ENCODE results near the gene SCML1. TPM values are rescaled to one million over a fixed set of nuclear protein-coding genes. Genes with fewer than 3 reads are reported as not detected.

SCML1 gene
- total RNA-seq, 2 experiments from 2014 or later: 59.1 to 60.3 TPM

DNA sequence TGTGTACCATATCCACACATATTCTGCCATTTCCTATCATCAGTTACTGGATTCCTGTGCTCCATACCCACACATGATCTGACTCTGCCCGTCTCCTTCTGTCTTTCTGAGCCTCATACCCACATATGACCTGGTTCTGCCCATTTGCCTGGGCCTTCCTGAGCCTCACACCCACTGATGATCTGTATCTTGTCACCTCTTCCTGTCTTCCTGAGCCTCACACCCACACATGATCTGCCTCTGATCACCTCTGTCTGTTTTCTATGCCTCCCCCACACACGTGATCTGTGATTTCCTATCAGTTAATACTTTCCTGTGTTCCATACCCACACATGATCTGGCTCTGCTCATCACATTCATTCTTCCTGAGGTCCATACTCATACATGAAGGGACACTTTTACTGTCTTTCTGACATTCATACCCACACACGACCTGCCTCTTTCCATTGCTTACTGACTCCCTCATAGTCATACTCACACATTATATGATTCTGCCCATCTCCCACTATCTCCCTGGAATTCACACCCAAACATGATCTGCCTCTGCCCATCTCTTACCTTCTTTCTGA, 32.5 kb downstream of the SCML1 start:
- intact Hi-C loops (cut with DNase I, micrococcal nuclease): no loop called here
- no peaks in the 10 kb centered on the region for H3K9me3 Mint-ChIP-seq
- DNase-seq: peak in 4 of 14 experiments; percentile 11 to 44 (median 20)

DNA sequence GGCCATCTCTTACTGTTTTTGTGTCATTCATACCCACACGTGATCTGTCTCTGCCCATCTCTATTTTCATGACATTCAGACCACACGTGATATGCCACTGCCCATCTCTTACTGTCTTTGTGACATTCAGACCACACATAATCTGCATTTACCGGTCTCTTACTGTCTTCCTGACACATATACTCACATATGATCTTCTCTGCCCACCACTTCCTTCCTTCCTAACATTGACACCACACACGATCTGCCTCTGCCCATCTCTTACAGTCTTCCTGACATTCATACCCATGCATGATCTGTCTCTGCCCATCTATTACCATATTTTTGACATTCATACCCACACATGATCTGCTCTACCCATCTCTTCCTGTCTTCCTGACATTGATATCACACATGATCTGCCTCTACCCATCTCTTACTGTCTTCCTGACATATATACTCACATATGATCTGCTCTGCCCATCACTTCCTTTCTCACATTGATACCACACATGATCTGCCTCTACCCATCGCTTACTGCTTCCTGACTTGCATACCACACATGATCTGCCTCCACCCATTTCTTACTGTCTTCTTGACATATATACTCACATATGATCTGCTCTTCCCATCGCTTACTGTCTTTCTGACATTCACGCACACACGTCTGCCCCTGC, 36.1 kb downstream of the SCML1 start:
- Histone ChIP-seq H3K4me3 (ENCODE audit: low read length) (no peak overlapping the region), H3K27me3 (ENCODE audit: control insufficient read depth in 1 of 2, insufficient read depth in 2 of 2, low read length in 2 of 2) (no peaks in the 10 kb centered on the region), H3K9me3 (ENCODE audit: control insufficient read depth in 1 of 2, insufficient read depth in 1 of 2, low read length in 2 of 2) (no peaks in the 10 kb centered on the region), H3K36me3 (ENCODE audit: insufficient read depth, low read length) (no peaks in the 10 kb centered on the region), H3K4me1 (ENCODE audit: insufficient read depth, low read length) (peaks cover 30% of the 10 kb centered on the region), H3K27ac (ENCODE audit: low read depth in 1 of 2, low read length in 2 of 2) (no peak overlapping the region)
- peaks cover 15% of the 10 kb centered on the region for H3K4me1 Mint-ChIP-seq (ENCODE audit: low read depth)
- ChIA-PET CTCF (no interaction called here), POLR2A (no interaction called here)
- no peaks in the 10 kb centered on the region for H3K9me3 Mint-ChIP-seq
- ATAC-seq (ENCODE audit: poor library complexity) (peak; percentile 64), DNase-seq (no peak)
- intact Hi-C loops (cut with DNase I, micrococcal nuclease): loop anchor here in 1 of 2 experiments (2.0 kb wide), 1 partner anchor 35 kb away; no protein-coding TSS in a partner anchor
- TF ChIP-seq, protein P1, sequence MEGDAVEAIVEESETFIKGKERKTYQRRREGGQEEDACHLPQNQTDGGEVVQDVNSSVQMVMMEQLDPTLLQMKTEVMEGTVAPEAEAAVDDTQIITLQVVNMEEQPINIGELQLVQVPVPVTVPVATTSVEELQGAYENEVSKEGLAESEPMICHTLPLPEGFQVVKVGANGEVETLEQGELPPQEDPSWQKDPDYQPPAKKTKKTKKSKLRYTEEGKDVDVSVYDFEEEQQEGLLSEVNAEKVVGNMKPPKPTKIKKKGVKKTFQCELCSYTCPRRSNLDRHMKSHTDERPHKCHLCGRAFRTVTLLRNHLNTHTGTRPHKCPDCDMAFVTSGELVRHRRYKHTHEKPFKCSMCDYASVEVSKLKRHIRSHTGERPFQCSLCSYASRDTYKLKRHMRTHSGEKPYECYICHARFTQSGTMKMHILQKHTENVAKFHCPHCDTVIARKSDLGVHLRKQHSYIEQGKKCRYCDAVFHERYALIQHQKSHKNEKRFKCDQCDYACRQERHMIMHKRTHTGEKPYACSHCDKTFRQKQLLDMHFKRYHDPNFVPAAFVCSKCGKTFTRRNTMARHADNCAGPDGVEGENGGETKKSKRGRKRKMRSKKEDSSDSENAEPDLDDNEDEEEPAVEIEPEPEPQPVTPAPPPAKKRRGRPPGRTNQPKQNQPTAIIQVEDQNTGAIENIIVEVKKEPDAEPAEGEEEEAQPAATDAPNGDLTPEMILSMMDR (IDR thresholded peaks at IDR 0.05): no peak
- H3K27ac Mint-ChIP-seq: no peak overlapping the region
- H3K36me3 Mint-ChIP-seq (ENCODE audit: low read depth): no peaks in the 10 kb centered on the region
- H3K27me3 Mint-ChIP-seq: no peaks in the 10 kb centered on the region
- no peak overlapping the region for H3K4me3 Mint-ChIP-seq

More for the DNA sequence above, 32.5 kb downstream of the SCML1 start:
- Histone ChIP-seq H3K27me3 (ENCODE audit: control insufficient read depth in 1 of 2, insufficient read depth in 2 of 2, low read length in 2 of 2) (no peaks in the 10 kb centered on the region), H3K9me3 (ENCODE audit: control insufficient read depth in 1 of 2, insufficient read depth in 1 of 2, low read length in 2 of 2) (no peaks in the 10 kb centered on the region), H3K27ac (ENCODE audit: low read depth in 1 of 2, low read length in 2 of 2) (no peak overlapping the region), H3K4me1 (ENCODE audit: insufficient read depth, low read length) (peaks cover 43% of the 10 kb centered on the region), H3K36me3 (ENCODE audit: insufficient read depth, low read length) (no peaks in the 10 kb centered on the region), H3K4me3 (ENCODE audit: low read length) (no peak overlapping the region)
- Mint-ChIP-seq H3K27ac (no peak overlapping the region), H3K4me1 (ENCODE audit: low read depth) (no peaks in the 10 kb centered on the region), H3K27me3 (no peaks in the 10 kb centered on the region), H3K4me3 (no peak overlapping the region), H3K36me3 (ENCODE audit: low read depth) (no peaks in the 10 kb centered on the region)
- CTCF ChIA-PET: no interaction called here
- TF ChIP-seq, protein P1 (IDR thresholded peaks at IDR 0.05): no peak
- POLR2A ChIA-PET: no interaction called here
- ATAC-seq (ENCODE audit: poor library complexity): peak; percentile 56

DNA sequence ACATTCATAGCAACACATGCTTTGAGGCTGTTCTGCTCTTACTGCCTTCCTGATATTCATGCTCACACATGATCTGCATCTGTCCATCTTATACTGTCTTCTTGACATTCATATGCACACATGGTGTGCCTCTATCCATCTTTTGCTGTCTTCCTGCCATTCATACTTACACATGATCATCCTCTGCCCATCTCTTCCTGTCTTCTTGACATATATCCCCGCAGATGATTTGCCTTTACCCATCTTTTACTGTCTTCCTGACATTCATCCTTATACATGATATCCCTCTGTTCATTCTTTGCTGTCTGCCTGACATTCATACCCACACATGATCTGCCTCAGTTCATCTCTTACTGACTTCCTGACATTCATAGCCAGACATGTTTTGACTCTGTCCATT, 36.8 kb downstream of the SCML1 start:
- no peak for DNase-seq
- Histone ChIP-seq H3K4me3 (ENCODE audit: low read length) (no peak overlapping the region), H3K9me3 (ENCODE audit: control insufficient read depth in 1 of 2, insufficient read depth in 1 of 2, low read length in 2 of 2) (no peaks in the 10 kb centered on the region), H3K4me1 (ENCODE audit: insufficient read depth, low read length) (peaks cover 31% of the 10 kb centered on the region), H3K27ac (ENCODE audit: low read depth in 1 of 2, low read length in 2 of 2) (no peak overlapping the region), H3K36me3 (ENCODE audit: insufficient read depth, low read length) (no peaks in the 10 kb centered on the region), H3K27me3 (ENCODE audit: control insufficient read depth in 1 of 2, insufficient read depth in 2 of 2, low read length in 2 of 2) (no peaks in the 10 kb centered on the region)
- Mint-ChIP-seq H3K9me3 (no peaks in the 10 kb centered on the region), H3K27ac (no peak overlapping the region), H3K4me1 (ENCODE audit: low read depth) (peaks cover 22% of the 10 kb centered on the region), H3K27me3 (no peaks in the 10 kb centered on the region), H3K4me3 (no peak overlapping the region), H3K36me3 (ENCODE audit: low read depth) (no peaks in the 10 kb centered on the region)
- ATAC-seq (ENCODE audit: poor library complexity): no peak
- ChIA-PET POLR2A (no interaction called here), CTCF (no interaction called here)
- TF ChIP-seq, protein P1 (IDR thresholded peaks at IDR 0.05): no peak
- intact Hi-C loops (cut with DNase I, micrococcal nuclease): no loop called here

Measured in CD4-positive, alpha-beta T cell (primary cell).